Lung (tissue), 12 donors: ENCODE measurements around the gene P2RY6. TPM values are rescaled to one million over a fixed set of nuclear protein-coding genes. Genes with fewer than 3 reads are reported as not detected.

ENCODE experiments used
- ATAC-seq: fragments of 200-7000 bp; cut with Tn5 transposase; one replicate; pipeline ENCODE4 v1.9.1; 2020; ENCODE audit warnings: moderate number of reproducible peaks; ENCODE audit not compliant: insufficient read depth, low FRiP score
- DNase-seq, 3 donors: peaks; one replicate each; pipeline ENCODE4 v3.0.0-alpha.2; 2013 to 2017
- H3K27ac ChIP-seq, 2 donors: one replicate each; pipeline ENCODE4 v1.5.1; 2013; ENCODE audit warnings: mild to moderate bottlenecking in 2 of 2, moderate library complexity in 2 of 2, control low read depth in 1 of 2, inconsistent platforms in 1 of 2, low read depth in 1 of 2, low read length in 1 of 2
- H3K27me3 ChIP-seq, 3 donors: one replicate each; pipeline ENCODE4 v1.5.1; 2013; ENCODE audit warnings: low read length in 2 of 3; ENCODE audit not compliant: control insufficient read depth in 3 of 3, insufficient read depth in 3 of 3
- H3K36me3 ChIP-seq, 4 donors: one replicate each; pipeline ENCODE4 v1.5.1; 2013; ENCODE audit warnings: low read length in 4 of 4, mild to moderate bottlenecking in 1 of 4, moderate library complexity in 1 of 4; ENCODE audit not compliant: control insufficient read depth in 4 of 4, insufficient read depth in 4 of 4
- H3K4me1 ChIP-seq, 5 donors: one replicate each; pipeline ENCODE4 v1.5.1; 2013; ENCODE audit warnings: low read length in 5 of 5, mild to moderate bottlenecking in 2 of 5, moderate library complexity in 1 of 5; ENCODE audit not compliant: control insufficient read depth in 5 of 5, insufficient read depth in 5 of 5
- H3K4me3 ChIP-seq: one replicate; pipeline ENCODE4 v1.5.1; 2013; ENCODE audit warnings: mild to moderate bottlenecking, control low read depth, moderate library complexity
- H3K9ac ChIP-seq, 2 donors: one replicate each; pipeline ENCODE4 v1.5.1; 2013; ENCODE audit warnings: low read length in 2 of 2, control low read depth in 1 of 2; ENCODE audit not compliant: insufficient read depth in 1 of 2
- H3K9me3 ChIP-seq, 4 donors: one replicate each; pipeline ENCODE4 v1.5.1; 2013; ENCODE audit warnings: low read length in 3 of 4, mild to moderate bottlenecking in 1 of 4, moderate library complexity in 1 of 4; ENCODE audit not compliant: control insufficient read depth in 4 of 4, insufficient read depth in 3 of 4
- WGBS, 2 donors: extraction: QIAGEN DNeasy Blood & Tissue Kit; methylation state at CpG; one replicate each; pipeline ENCODE4 v1.1.7; 2013; 5-methylcytosine and 5-hydroxymethylcytosine counted together
- polyA plus RNA-seq, 2 donors: library from polyadenylated mRNA; stranded (reverse); fragments of 200-250 nt; gene quantifications; one replicate each; pipeline ENCODE4 v1.2.1, GENCODE V29; 2013
- total RNA-seq, 2 donors: library from RNA; depleted of rRNA in 1 of 2; stranded (reverse); fragments of >200 nt in 1 of 2; gene quantifications; one replicate each; pipeline ENCODE4 v1.2.1, GENCODE V29; 2014 to 2021
- TF ChIP-seq, protein P1 (sequence below): IDR thresholded peaks from 2 replicates; pipeline ENCODE4 v1.5.1; 2012; ENCODE audit warnings: mild to moderate bottlenecking; ENCODE audit errors: control extremely low read depth, extremely low read depth
- donor health status: control.
- donor health status: control.
- donor health status: Bipolar disorder and iron deficiency.
- donor health status: healthy.
- donor health status: DM: yes; HTN: yes; CAD: no.

The P2RY6 gene
- total and polyA plus RNA-seq, 4 donors = 3.0 to 13.0 (median 3.6) TPM

DNA sequence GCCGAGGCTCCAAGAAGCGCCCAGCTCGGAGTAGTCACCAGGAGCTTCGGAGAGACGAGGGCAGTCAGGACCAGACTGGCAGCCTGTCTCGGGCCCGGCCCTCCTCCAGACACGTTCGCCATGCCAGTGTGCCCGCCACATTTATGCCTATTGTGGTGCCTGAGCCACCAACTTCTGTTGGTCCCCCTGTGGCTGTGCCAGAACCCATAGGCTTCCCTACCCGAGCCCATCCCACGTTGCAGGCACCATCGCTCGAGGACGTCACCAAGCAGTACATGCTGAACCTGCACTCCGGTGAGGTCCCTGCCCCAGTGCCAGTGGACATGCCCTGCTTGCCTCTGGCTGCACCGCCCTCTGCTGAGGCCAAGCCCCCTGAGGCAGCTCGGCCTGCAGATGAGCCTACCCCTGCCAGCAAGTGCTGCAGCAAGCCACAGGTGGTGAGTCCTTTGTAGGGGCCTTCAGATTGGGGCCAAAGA lies 39.3 kb downstream of the P2RY6 start:
- TF ChIP-seq, protein P1, sequence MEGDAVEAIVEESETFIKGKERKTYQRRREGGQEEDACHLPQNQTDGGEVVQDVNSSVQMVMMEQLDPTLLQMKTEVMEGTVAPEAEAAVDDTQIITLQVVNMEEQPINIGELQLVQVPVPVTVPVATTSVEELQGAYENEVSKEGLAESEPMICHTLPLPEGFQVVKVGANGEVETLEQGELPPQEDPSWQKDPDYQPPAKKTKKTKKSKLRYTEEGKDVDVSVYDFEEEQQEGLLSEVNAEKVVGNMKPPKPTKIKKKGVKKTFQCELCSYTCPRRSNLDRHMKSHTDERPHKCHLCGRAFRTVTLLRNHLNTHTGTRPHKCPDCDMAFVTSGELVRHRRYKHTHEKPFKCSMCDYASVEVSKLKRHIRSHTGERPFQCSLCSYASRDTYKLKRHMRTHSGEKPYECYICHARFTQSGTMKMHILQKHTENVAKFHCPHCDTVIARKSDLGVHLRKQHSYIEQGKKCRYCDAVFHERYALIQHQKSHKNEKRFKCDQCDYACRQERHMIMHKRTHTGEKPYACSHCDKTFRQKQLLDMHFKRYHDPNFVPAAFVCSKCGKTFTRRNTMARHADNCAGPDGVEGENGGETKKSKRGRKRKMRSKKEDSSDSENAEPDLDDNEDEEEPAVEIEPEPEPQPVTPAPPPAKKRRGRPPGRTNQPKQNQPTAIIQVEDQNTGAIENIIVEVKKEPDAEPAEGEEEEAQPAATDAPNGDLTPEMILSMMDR = no peak

DNA sequence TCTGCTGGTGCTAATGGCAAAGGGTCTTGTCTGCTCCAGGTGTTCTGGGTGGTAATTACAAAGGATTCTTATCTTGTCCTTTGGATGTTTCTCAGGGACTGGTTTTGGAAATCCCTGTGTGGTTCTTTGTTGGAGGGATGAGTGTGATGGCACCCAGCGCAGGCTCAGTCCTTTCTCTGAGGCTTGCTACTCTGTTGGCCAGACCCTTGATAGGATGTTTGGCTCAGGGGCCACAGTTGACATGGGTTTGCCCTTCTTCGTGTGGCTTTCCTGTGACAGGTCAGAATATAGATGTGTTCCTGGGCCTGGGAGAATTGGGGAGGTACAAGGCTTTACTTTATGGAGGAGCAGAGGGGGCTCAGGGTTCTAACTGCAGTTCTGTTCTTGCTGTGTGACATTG lies 39.9 kb downstream of the P2RY6 start:
- WGBS, 2 donors = 58 to 60% methylated on average over 2 of the region's 2 CpGs
- TF ChIP-seq, protein P1 = no peak

More for the DNA sequence above, 39.3 kb downstream of the P2RY6 start:
- H3K4me3 ChIP-seq = peak overlapping the region; percentile 17
- H3K27ac ChIP-seq = peak overlapping the region; percentile 59 to 62
- ATAC-seq (no peak), DNase-seq (no peak)
- H3K36me3 ChIP-seq = peaks cover 0 to 9% (median 0%) of the 10 kb centered on the region in 4 donors
- 67 to 83% methylated on average over 16 to 18 of the region's 18 CpGs for WGBS, 2 donors
- no peaks in the 10 kb centered on the region for H3K27me3 ChIP-seq
- H3K4me1 ChIP-seq = peaks cover 14 to 78% (median 35%) of the 10 kb centered on the region in 5 donors
- no peak overlapping the region for H3K9ac ChIP-seq
- H3K9me3 ChIP-seq = no peaks in the 10 kb centered on the region

DNA sequence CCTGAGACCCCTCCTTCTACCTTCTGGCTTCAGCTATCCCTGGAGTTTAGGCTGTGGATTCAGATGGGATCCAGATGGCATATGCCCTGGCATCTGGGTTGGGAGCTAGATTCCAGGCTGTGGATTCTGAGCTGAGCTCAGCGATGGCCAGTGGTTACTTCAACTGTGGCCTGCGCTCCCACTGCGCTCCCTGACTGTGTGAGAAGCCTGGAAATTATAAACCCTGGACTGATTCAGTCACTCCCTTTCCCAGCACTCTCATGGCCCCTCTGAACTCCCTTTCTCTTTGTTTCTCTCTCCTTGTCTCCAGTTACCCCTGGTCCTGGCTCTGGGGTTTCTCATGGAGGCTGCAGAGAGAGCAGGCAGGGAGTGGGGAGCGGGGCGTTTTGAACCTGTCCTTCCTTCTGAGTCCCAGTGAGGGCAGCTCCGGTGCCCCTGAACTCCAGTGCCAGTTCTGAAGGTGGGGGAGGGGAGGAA lies 40.8 kb downstream of the P2RY6 start:
- no peaks in the 10 kb centered on the region for H3K9me3 ChIP-seq
- peaks cover 0 to 9% (median 0%) of the 10 kb centered on the region in 4 donors for H3K36me3 ChIP-seq
- TF ChIP-seq, protein P1 = no peak
- peaks cover 19 to 85% (median 48%) of the 10 kb centered on the region in 5 donors for H3K4me1 ChIP-seq
- H3K4me3 ChIP-seq = peak overlapping the region; percentile 12
- H3K27me3 ChIP-seq = no peaks in the 10 kb centered on the region
- H3K9ac ChIP-seq = peak overlapping the region in 1 of 2 donors; percentile 89
- ATAC-seq (no peak), DNase-seq (peak in 1 of 3 donors; percentile 46)
- 57 to 71% methylated on average over 6 of the region's 6 CpGs for WGBS, 2 donors
- peak overlapping the region; percentile 62 to 81 for H3K27ac ChIP-seq

More for the DNA sequence above, 39.9 kb downstream of the P2RY6 start:
- Histone ChIP-seq H3K27me3 (no peaks in the 10 kb centered on the region), H3K9me3 (no peaks in the 10 kb centered on the region), H3K9ac (no peak overlapping the region), H3K36me3 (peaks cover 0 to 9% (median 0%) of the 10 kb centered on the region in 4 donors), H3K4me1 (peaks cover 16 to 78% (median 40%) of the 10 kb centered on the region in 5 donors), H3K4me3 (peak overlapping the region; percentile 17), H3K27ac (peak overlapping the region; percentile 62 to 81)
- DNase-seq (no peak), ATAC-seq (no peak)
